ENCODE measurements around the gene TRIM22.
"Not testable (repeated sequence)": the region's sequence is repeated elsewhere in the genome, so short reads cannot be mapped to it uniquely, and the experiment has no call there.

The TRIM22 gene

GRCh38 chr11:5691964-5692361, 2.4 kb downstream of the TRIM22 start:
- DNase-seq, result no peak

GRCh38 chr11:5694642-5695041, 5.1 kb downstream of the TRIM22 start:
- DNase-seq, result no peak

- no peak for DNase-seq
These were observed 6.0 kb downstream of the TRIM22 start for GRCh38 chr11:5695580-5695979.

GRCh38 chr11:5696210-5696609, 6.6 kb downstream of the TRIM22 start:
- DNase-seq, result no peak

GRCh38 chr11:5698281-5698680, 8.7 kb downstream of the TRIM22 start:
- DNase-seq, result no peak

- no peak for DNase-seq
These were observed 10.9 kb downstream of the TRIM22 start for GRCh38 chr11:5700421-5701054.

- DNase-seq, result no peak
These were observed 11.5 kb downstream of the TRIM22 start for GRCh38 chr11:5701055-5701577.

- no peak for DNase-seq
These were observed 14.3 kb downstream of the TRIM22 start for GRCh38 chr11:5703741-5704536.

- no peak for DNase-seq
These were observed 16.1 kb downstream of the TRIM22 start for GRCh38 chr11:5705688-5706087.

GRCh38 chr11:5712507-5712906, 22.9 kb downstream of the TRIM22 start:
- no peak for DNase-seq

GRCh38 chr11:5713695-5714094, 24.1 kb downstream of the TRIM22 start:
- DNase-seq, result no peak

- DNase-seq, result not testable (repeated sequence)
These were observed 26.9 kb downstream of the TRIM22 start for GRCh38 chr11:5716518-5716917.

- DNase-seq, result no peak
These were observed 30.3 kb downstream of the TRIM22 start for GRCh38 chr11:5719703-5720495.

- DNase-seq, result no peak
These were observed 33.0 kb downstream of the TRIM22 start for GRCh38 chr11:5722622-5723021.

- no peak for DNase-seq
These were observed 36.8 kb downstream of the TRIM22 start for GRCh38 chr11:5726351-5726750.

GRCh38 chr11:5727691-5728090, 38.1 kb downstream of the TRIM22 start:
- no peak for DNase-seq

- no peak for DNase-seq
These were observed 46.8 kb downstream of the TRIM22 start, which contains the start of gene OR56B1 for GRCh38 chr11:5736396-5736795. TSS of gene OR56B1 (plus strand) at chr11:5736448. CDS start at chr11:5736517, 69 bp downstream.

GRCh38 chr11:5737091-5737490, 47.5 kb downstream of the TRIM22 start:
- no peak for DNase-seq

GRCh38 chr11:5737670-5738392, 48.2 kb downstream of the TRIM22 start:
- no peak for DNase-seq

- no peak for DNase-seq
These were observed 48.8 kb downstream of the TRIM22 start for GRCh38 chr11:5738431-5738830.

GRCh38 chr11:5746614-5747013, 57.0 kb downstream of the TRIM22 start:
- no peak for DNase-seq

GRCh38 chr11:5749836-5750235, 60.2 kb downstream of the TRIM22 start:
- DNase-seq, result no peak

GRCh38 chr11:5753943-5754342, 64.4 kb downstream of the TRIM22 start, which contains the start of gene OR52N4:
TSS of gene OR52N4 (plus strand) at chr11:5754243. CDS start at chr11:5754741, 498 bp downstream.
- no peak for DNase-seq
